ENCODE data around the gene TEX38. TPM values are rescaled to one million over a fixed set of nuclear protein-coding genes. Genes with fewer than 3 reads are reported as not detected.

The TEX38 gene
- not detected in 2 replicates for total RNA-seq

DNA sequence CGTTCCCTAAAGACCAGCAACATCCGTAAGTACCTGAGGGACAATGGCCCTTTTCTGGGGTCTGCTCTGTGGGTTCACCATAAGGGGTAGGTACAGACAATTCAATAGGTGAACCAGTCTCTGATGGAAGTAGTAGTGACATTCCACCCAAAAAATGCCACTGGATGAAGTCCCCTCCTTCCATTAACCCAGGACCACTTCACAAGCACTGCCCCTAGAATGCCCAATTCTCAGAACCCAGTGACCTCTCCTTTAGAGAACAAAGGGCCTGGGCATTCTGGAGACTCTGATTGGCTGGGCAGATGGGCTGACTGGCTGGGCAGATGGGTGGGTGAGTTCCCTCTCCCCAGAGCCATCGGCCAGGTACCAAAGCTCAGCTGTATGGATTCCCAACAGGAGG, at the start of gene TEX38:
TSS of gene TEX38 (plus strand) at position 301 of the 400 bp plus-strand sequence. CDS start at position 382, 81 bp downstream.

DNA sequence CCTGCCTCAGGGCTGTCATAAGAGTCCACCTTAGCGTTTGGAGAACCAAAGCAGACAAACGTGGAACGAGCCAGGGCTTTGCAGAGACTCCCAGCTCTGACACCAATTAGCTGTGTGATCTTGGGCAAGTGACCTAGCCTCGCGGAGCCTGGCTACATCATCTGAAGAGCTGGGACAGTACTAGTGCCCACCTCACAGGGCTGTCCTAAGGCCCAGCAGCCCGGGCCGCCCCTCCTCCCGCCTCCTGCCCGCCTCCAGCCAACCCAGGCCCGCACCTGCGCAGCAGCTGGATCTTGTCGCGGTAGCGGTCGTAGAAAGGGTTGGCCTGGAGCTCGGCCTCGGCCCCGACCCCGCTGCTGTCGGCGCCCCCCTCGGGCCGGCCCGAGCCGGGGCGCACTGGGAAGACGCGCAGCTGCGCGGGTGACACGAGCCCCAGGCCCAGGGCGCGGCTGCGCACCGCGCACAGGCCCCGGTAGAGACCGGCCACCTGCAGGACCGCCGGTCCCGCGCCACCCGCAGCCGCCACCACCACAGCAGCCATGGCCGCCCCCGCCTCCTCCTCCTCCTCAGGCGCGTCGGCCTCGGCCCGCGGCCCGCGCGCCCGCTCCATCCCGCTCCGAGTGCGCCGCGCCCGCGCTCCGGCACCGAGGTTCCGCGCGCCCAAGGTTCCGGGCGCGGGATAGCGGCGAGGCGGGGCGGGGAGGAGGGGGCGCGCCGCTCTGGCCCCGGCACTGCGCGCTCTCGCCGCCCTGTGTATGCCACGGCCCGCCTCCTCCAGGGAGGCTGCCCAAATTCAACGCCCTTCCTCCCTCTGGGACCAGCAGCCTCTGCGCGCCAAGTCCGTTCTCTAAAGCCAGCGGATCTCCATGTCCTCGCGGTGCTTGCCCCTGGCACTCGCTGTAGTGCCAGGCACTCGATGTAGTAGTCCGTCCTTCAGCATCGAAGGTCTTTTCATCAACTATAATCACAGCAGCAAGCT, 3.6 kb upstream of the TEX38 start, which contains the start of gene ATPAF1:
TSS of gene ATPAF1 (minus strand) at position 583 of the 979 bp plus-strand sequence. CDS start at position 541, 42 bp downstream.

GRCh38 chr1:46718727-46719622, 47.3 kb downstream of the TEX38 start, which contains the start of gene EFCAB14:
EFCAB14 (minus strand) TSS chr1:46719114; CDS start chr1:46718087, 1,027 bp downstream.

Other genes with a start within 250 kb of the TEX38 start
- gene DMBX1, start 182.0 kb upstream of the TEX38 start, total RNA-seq: not detected in 2 replicates
- not detected in 2 replicates for gene KNCN, start 120.2 kb upstream of the TEX38 start, total RNA-seq
- gene MKNK1, start 67.6 kb upstream of the TEX38 start, total RNA-seq: 16.3 and 21.4 TPM in 2 replicates
- gene MOB3C, start 55.0 kb upstream of the TEX38 start, total RNA-seq: 8.5 and 11.7 TPM in 2 replicates
- gene ATPAF1, start 3.5 kb upstream of the TEX38 start, total RNA-seq: 44.3 and 54.0 TPM in 2 replicates
- 26.9 and 30.5 TPM in 2 replicates for gene EFCAB14, start 47.3 kb downstream of the TEX38 start, total RNA-seq
- not detected in 2 replicates for gene CYP4B1, start 127.2 kb downstream of the TEX38 start, total RNA-seq

Data from uterine smooth muscle cell (primary cell).